Activated T-cell treated with anti-CD3 and anti-CD28 coated beads, Interleukin-2, amount 50 U/mL, for 24 hours (primary cell): ENCODE data around the gene SORCS1.

Source experiments
- DNase-seq: peaks from one replicate; pipeline ENCODE4 v3.0.0-alpha.2; 2020
- H3K27ac Mint-ChIP-seq: 2 replicates; pipeline ENCODE4 v1.8.0; 2020; ENCODE audit warnings: mild to moderate bottlenecking, mixed read lengths
- H3K27me3 Mint-ChIP-seq: 2 replicates; pipeline ENCODE4 v1.8.0; 2020; ENCODE audit warnings: mixed read lengths
- H3K36me3 Mint-ChIP-seq: 2 replicates; pipeline ENCODE4 v1.8.0; 2020; ENCODE audit warnings: low read depth, mixed read lengths
- H3K4me1 Mint-ChIP-seq: 2 replicates; pipeline ENCODE4 v1.8.0; 2020; ENCODE audit warnings: low read depth, mixed read lengths
- H3K4me3 Mint-ChIP-seq: 2 replicates; pipeline ENCODE4 v1.8.0; 2020; ENCODE audit warnings: mild to moderate bottlenecking, moderate library complexity, mixed read lengths
- H3K9me3 Mint-ChIP-seq: 2 replicates; pipeline ENCODE4 v1.8.0; 2020; ENCODE audit warnings: mixed read lengths

The SORCS1 gene

DNA sequence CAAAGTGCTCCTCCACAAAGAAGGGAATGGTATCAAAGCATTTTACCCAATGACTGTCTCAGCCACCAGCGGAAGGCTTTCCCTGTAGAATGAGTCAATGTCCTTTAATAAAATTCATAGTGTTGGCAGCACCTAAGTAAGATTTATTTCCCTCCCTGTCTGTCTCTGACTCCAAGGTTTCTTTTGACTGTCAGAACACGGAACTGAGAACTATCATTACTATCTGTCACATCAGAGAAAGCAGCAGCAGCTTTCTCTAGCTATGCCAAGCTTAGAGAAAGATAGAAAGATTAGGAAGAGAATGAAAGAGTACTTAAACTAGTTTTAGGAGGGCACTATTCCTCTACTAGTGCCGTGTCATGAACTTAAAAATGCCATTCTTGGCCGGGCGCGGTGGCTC, 400.1 kb downstream of the SORCS1 start:
- H3K4me1 Mint-ChIP-seq = no peaks in the 10 kb centered on the region
- no peak overlapping the region for H3K27ac Mint-ChIP-seq
- no peaks in the 10 kb centered on the region for H3K27me3 Mint-ChIP-seq
- no peak overlapping the region for H3K4me3 Mint-ChIP-seq
- H3K9me3 Mint-ChIP-seq = no peaks in the 10 kb centered on the region
- no peak for DNase-seq
- no peaks in the 10 kb centered on the region for H3K36me3 Mint-ChIP-seq

DNA sequence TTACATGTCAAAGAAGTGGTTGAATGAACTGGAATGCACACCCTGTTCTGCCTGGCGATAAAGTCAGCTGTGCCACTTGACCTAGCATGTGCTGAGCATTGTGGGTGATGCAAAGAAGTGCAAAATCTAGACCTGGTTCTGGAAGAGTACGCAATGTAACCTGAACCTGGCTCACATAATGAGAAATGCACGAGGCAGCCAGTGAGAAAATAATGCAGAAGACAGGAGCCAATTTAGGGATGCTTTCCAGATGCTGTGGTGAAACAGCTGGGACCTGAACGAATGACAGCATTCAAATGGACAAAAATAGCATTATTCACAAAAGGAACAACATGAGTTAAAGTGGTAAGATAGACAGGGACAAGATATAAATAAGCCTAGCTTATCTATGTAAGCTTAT, 402.6 kb downstream of the SORCS1 start:
- no peak overlapping the region for H3K27ac Mint-ChIP-seq
- no peak overlapping the region for H3K4me3 Mint-ChIP-seq
- no peaks in the 10 kb centered on the region for H3K4me1 Mint-ChIP-seq
- no peaks in the 10 kb centered on the region for H3K36me3 Mint-ChIP-seq
- DNase-seq = no peak
- no peaks in the 10 kb centered on the region for H3K9me3 Mint-ChIP-seq
- no peaks in the 10 kb centered on the region for H3K27me3 Mint-ChIP-seq

DNA sequence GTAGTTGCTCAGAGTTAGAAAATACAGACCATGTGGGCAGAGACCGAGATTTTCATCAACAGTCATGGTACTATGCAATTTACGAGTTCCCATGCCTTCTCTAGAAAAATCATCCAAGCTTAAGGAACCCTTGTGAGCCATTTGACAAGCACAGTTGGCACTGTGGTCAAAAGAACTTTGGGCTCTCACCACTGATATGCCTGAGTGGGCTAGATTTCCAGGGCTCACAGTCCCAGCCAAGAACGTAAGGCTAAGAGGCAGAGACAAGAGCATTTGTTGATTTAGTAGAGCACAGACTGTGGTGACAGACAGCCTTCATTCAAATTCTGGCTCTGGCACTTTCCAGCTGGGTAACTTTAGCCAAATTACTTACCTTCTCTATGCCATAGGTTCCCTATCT, 407.0 kb downstream of the SORCS1 start:
- Mint-ChIP-seq H3K9me3 (no peaks in the 10 kb centered on the region), H3K27me3 (no peaks in the 10 kb centered on the region), H3K27ac (no peak overlapping the region), H3K4me1 (no peaks in the 10 kb centered on the region), H3K4me3 (no peak overlapping the region), H3K36me3 (no peaks in the 10 kb centered on the region)
- DNase-seq = no peak

DNA sequence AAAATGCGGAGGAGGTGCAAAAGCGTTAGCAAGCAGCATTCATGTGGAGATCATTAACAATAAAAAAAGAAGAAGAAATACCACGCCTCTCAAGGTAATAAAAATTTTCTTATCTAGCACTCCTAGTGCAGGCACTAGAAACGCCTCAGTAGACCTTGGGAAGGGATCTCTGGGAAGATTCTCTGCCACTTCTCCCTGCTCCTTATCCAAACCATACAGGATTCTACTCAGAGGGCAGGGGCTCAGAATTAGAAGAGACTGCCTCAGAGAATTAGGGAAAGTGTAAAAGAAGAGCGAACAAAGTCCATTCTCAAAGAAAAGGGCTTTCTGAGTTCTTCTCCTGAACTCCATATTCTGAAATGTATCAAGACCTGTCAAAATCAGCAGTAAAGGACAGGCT, 413.4 kb downstream of the SORCS1 start:
- peaks cover 2% of the 10 kb centered on the region for H3K9me3 Mint-ChIP-seq

DNA sequence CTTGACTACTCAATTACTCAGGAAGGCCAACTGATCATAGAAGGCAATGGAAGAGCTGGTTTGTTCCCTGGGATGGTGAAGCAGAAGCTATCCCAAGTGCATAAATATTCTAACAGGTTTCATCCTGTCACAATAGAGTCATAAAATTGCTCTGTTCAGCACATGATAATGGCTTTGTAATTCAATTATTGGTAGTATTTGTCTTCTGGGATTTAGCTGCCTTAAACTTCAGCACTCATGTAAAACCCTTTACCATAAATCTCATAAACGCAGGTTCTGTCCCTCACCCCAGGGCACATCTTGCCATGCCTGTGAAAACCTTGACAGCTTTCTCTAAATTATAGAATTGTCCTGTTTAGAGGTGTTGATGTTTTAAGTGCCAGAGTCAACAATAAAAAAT, 417.6 kb downstream of the SORCS1 start:
- no peak overlapping the region for H3K27ac Mint-ChIP-seq
- no peaks in the 10 kb centered on the region for H3K27me3 Mint-ChIP-seq
- peaks cover 2% of the 10 kb centered on the region for H3K9me3 Mint-ChIP-seq
- DNase-seq = no peak
- no peaks in the 10 kb centered on the region for H3K4me1 Mint-ChIP-seq
- no peaks in the 10 kb centered on the region for H3K36me3 Mint-ChIP-seq
- H3K4me3 Mint-ChIP-seq = no peak overlapping the region

More for the DNA sequence above, 413.4 kb downstream of the SORCS1 start:
- no peak for DNase-seq
- Mint-ChIP-seq H3K4me1 (no peaks in the 10 kb centered on the region), H3K27me3 (no peaks in the 10 kb centered on the region), H3K36me3 (no peaks in the 10 kb centered on the region), H3K27ac (no peak overlapping the region), H3K4me3 (no peak overlapping the region)

DNA sequence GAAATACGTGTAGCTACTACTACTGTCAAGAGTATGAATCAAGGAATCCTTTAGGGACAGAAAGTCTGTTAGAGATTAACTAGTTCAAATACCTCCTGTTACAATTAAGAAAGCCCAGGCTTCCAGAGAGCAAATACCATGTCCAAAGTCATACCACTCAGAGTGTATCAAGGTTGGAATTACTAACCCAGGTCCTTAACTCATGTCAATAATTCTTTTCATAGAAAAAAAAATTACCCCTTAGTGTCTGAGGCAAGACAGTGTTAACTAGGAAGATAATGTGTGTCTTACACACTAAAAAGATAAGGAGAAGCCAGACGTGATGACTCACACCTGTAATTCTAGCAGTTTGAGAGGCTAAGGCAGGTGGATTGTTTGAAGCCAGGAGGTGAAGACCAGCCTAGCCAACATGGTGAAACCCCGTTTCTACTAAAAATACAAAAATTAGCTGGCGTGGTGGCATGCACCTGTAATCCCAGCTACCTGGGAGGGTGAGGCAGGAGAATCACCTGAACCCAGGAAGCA, 423.4 kb downstream of the SORCS1 start:
- no peaks in the 10 kb centered on the region for H3K4me1 Mint-ChIP-seq
- no peak for DNase-seq
- H3K4me3 Mint-ChIP-seq = no peak overlapping the region
- H3K9me3 Mint-ChIP-seq = peaks cover 6% of the 10 kb centered on the region
- no peak overlapping the region for H3K27ac Mint-ChIP-seq
- no peaks in the 10 kb centered on the region for H3K36me3 Mint-ChIP-seq
- no peaks in the 10 kb centered on the region for H3K27me3 Mint-ChIP-seq

DNA sequence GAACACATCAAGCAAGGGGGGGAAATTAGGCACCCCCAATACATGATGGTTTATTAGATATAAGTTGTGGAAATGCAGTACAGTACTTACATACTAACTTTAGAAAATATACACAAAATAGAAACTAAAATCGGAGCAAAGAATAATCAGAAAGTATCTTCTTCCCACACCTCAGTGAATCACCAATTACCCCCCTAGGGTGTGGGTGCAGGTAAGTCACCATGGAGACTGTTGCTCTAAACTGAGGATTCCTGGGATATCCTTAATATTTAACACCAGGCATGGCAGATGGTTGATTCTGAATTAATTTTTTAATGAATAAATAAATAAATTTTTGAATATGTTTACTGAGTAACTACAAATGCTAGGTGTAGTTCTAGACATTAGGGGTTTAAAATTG, 424.4 kb downstream of the SORCS1 start:
- H3K36me3 Mint-ChIP-seq = no peaks in the 10 kb centered on the region
- no peak overlapping the region for H3K4me3 Mint-ChIP-seq
- no peaks in the 10 kb centered on the region for H3K4me1 Mint-ChIP-seq
- H3K9me3 Mint-ChIP-seq = peaks cover 9% of the 10 kb centered on the region
- H3K27ac Mint-ChIP-seq = no peak overlapping the region
- H3K27me3 Mint-ChIP-seq = no peaks in the 10 kb centered on the region
- DNase-seq = no peak

DNA sequence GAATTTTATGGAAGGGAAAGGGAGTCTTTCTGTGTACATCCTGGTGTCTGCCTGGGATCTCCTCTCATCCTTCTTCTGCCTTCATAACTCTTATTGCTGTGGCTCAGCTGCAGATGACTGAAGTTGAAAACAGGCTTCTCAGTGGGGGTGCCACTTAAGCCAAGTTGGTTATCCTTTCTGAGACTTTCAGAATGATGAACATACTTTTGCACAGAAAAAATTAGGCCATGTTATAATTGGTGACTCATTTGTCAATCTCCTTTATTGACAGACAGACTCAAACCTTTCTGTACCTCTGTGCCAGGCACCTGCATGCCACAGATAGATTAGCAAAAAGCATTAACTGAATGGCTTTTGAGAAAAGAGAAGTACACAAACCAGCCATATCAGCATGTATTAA, 430.3 kb downstream of the SORCS1 start:
- H3K27me3 Mint-ChIP-seq = no peaks in the 10 kb centered on the region
- H3K4me1 Mint-ChIP-seq = no peaks in the 10 kb centered on the region
- H3K4me3 Mint-ChIP-seq = no peak overlapping the region
- no peak for DNase-seq
- H3K27ac Mint-ChIP-seq = no peak overlapping the region
- peaks cover 11% of the 10 kb centered on the region for H3K9me3 Mint-ChIP-seq
- H3K36me3 Mint-ChIP-seq = no peaks in the 10 kb centered on the region

DNA sequence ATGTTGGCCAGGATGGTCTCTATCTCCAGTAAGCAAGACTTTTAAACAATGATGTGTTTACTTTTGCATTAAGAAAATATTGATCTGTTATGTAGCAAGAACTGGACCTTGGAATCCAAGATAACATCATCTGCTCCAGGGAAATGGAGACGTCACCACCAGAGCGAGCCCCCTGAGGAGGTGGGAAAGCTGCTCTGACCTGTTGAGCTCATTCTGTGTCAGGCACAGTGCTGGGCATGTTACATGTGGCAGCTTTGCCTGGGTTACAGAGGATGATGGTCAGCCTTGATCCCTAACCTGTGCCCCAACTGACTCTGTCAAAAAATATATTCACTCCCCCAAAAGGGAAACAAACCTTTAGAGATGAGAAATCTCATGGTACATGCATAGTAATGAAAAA, 436.3 kb downstream of the SORCS1 start:
- no peak for DNase-seq
- H3K9me3 Mint-ChIP-seq = peaks cover 2% of the 10 kb centered on the region
- H3K36me3 Mint-ChIP-seq = no peaks in the 10 kb centered on the region
- H3K27me3 Mint-ChIP-seq = no peaks in the 10 kb centered on the region
- H3K27ac Mint-ChIP-seq = no peak overlapping the region
- no peaks in the 10 kb centered on the region for H3K4me1 Mint-ChIP-seq
- no peak overlapping the region for H3K4me3 Mint-ChIP-seq

DNA sequence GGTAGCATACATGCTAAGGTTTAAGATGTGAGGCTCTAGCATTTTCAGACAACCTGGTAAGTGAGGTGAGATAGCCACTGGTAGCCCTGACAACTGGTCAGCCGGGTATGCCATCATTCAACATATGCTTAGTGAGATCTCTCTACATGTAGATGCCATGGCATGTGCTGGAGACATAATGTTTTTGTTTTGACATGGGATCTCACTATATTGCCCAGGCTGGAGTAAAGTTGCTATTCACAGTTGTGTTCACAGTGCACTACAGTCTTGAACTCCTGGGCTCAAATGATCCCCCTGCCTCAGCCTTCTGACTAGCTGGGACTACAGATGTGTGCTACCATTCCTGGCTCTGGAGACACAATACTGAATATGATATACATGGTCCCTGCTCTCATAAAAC, 437.3 kb downstream of the SORCS1 start:
- H3K27me3 Mint-ChIP-seq = no peaks in the 10 kb centered on the region
- no peaks in the 10 kb centered on the region for H3K4me1 Mint-ChIP-seq
- no peak overlapping the region for H3K4me3 Mint-ChIP-seq
- H3K36me3 Mint-ChIP-seq = no peaks in the 10 kb centered on the region
- H3K9me3 Mint-ChIP-seq = peaks cover 2% of the 10 kb centered on the region
- DNase-seq = no peak
- no peak overlapping the region for H3K27ac Mint-ChIP-seq

DNA sequence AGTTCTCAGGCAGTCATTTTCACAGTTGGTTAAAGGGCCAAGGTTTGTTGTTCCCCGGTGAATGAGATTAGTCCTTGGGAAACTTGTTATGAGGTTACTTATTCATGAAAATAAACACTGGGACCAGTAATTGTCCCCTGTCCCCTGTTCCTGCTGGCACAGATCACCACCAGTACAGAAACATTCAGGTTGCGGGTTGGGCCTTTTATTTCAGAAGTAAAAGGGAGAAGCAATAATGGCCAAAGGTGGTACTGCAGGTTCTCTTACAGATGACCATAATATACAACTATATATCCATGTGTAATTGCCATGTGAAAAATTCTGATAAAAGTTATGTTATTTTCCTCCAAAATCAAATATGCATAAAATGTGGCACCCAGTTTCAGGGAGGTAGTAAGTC, 442.0 kb downstream of the SORCS1 start:
- H3K4me1 Mint-ChIP-seq = no peaks in the 10 kb centered on the region
- no peak overlapping the region for H3K4me3 Mint-ChIP-seq
- H3K9me3 Mint-ChIP-seq = peaks cover 5% of the 10 kb centered on the region
- H3K36me3 Mint-ChIP-seq = no peaks in the 10 kb centered on the region
- H3K27ac Mint-ChIP-seq = no peak overlapping the region
- no peak for DNase-seq
- no peaks in the 10 kb centered on the region for H3K27me3 Mint-ChIP-seq

DNA sequence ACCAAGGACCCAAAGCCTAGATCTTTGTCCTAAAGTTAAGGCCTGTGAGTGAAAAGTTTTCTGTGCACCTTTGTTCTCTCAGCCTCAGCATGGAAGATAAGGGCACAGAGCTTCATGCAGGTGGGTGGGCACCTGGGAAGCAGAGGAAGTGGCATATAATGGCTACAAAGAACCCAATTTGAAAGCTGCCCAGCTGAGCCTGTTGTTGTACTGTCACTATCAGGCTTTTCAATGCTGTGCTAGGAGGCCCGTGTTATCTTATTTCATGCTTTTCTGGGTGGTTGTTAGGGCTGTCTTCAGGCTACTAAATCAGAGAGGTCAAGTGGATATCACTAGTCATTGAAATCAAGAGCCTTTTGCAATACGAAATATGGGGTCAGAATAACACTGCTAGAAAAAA, 443.8 kb downstream of the SORCS1 start:
- H3K9me3 Mint-ChIP-seq = peaks cover 5% of the 10 kb centered on the region
- no peaks in the 10 kb centered on the region for H3K4me1 Mint-ChIP-seq
- no peak overlapping the region for H3K27ac Mint-ChIP-seq
- no peak overlapping the region for H3K4me3 Mint-ChIP-seq
- no peaks in the 10 kb centered on the region for H3K36me3 Mint-ChIP-seq
- no peaks in the 10 kb centered on the region for H3K27me3 Mint-ChIP-seq
- DNase-seq = no peak

DNA sequence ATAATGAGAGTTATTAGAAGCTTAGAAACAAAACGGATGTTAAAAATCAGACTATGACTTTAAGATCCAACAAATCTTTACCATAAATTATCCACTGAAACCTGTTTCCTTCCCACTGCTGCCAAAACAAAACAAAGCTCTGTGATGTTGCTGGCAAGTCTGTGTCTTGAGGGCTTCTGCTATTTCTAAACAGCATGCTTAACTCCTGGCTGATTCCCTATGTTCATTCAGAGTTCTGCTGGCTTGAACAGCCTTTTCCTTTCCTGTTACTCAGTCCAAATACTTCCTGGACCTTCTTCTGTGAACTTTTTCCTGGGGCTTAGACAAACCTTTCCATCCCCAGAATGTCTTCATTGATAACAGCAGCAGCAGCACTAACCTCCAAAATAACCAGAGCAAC, 448.1 kb downstream of the SORCS1 start:
- DNase-seq = no peak
- Mint-ChIP-seq H3K4me1 (no peaks in the 10 kb centered on the region), H3K4me3 (no peak overlapping the region), H3K27ac (no peak overlapping the region), H3K36me3 (no peaks in the 10 kb centered on the region), H3K27me3 (no peaks in the 10 kb centered on the region), H3K9me3 (peaks cover 13% of the 10 kb centered on the region)

DNA sequence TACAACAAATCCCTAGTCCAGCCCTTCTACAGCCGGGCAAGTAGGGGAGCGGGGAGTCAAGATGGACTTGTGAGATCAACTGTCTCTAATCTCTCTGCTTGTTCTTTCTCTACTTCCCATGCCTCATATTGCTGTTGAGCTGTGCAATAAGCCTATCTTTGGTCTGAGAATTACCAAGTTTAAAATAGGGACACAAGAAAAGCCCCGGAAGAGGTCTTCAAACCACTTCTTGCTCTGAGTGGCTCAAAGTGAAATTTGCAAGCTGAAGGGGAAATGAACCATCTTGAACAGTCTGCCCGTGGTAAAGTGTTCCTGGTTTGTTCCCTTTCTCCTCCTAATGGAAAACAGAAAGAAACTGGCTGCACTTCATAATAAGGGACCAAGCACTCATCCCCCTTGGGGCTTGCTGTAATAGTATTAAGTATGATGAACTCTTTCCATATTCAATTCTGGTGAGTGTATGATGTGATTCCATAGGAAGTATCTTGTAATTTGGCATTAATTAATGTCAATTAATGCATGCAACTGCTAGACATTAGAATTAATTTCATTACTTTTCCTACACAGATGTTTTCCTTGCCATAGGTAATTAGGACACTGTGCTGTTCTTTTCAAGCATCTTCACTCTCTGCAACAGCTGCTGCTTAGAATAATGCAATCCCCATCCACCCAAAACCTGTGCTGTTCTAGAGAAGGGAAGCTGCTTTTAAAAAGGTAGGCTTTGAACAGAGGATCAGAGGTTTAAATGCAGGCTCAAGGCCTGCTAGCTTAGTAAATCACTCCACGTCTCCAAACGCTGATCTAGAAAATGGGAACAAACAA, 449.6 kb downstream of the SORCS1 start:
- H3K27ac Mint-ChIP-seq = no peak overlapping the region
- H3K4me1 Mint-ChIP-seq = no peaks in the 10 kb centered on the region
- no peak for DNase-seq
- H3K36me3 Mint-ChIP-seq = no peaks in the 10 kb centered on the region
- no peaks in the 10 kb centered on the region for H3K27me3 Mint-ChIP-seq
- H3K4me3 Mint-ChIP-seq = no peak overlapping the region
- H3K9me3 Mint-ChIP-seq = peaks cover 13% of the 10 kb centered on the region

DNA sequence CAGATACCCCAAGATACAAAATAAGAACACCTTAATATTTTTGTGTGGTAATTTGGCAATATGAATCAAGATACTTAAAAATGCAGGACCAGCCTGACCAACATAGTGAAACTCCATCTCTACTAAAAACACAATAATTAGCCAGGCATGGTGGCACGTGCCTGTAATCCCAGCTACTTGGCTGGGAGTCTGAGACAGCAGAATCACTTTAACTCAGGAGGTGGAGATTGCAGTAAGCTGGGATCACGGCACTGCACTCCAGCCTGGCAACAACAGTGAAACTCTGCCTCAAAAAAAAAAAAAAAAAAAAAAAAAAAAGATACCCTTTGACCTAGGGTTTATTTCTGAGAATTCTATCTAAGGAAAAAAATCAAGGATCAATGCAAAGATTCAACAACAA, 450.7 kb downstream of the SORCS1 start:
- DNase-seq = no peak
- Mint-ChIP-seq H3K27ac (no peak overlapping the region), H3K27me3 (no peaks in the 10 kb centered on the region), H3K4me3 (no peak overlapping the region), H3K36me3 (no peaks in the 10 kb centered on the region), H3K4me1 (no peaks in the 10 kb centered on the region), H3K9me3 (peaks cover 11% of the 10 kb centered on the region)

DNA sequence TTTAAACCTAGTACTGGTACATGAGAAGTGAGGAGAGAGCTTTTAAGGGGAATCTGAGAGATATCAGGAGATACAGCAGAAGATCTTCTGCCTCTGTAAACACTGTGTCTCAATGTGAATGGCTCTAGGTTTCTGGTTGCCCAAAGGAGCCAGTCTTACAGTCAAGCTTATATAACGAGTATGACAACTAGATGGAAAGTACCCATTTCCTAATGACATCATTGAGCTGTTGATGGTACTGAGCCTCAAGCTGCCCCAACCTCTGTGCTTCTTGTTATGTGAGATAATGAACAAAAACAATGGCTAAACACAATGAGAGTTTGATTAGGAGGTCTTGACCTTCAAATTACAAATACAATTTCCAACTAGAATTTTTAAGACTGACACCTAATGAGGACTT, 451.5 kb downstream of the SORCS1 start:
- H3K9me3 Mint-ChIP-seq = peaks cover 11% of the 10 kb centered on the region
- H3K4me3 Mint-ChIP-seq = no peak overlapping the region
- H3K4me1 Mint-ChIP-seq = no peaks in the 10 kb centered on the region
- no peak overlapping the region for H3K27ac Mint-ChIP-seq
- H3K36me3 Mint-ChIP-seq = no peaks in the 10 kb centered on the region
- no peaks in the 10 kb centered on the region for H3K27me3 Mint-ChIP-seq
- no peak for DNase-seq
